Heart left ventricle (tissue), 16 donors: ENCODE data around the gene LILRB1. TPM values are rescaled to one million over a fixed set of nuclear protein-coding genes. Genes with fewer than 3 reads are reported as not detected.
A peak's percentile ranks its signal among the peaks of the same experiment; 100 is the strongest.
"Not testable (repeated sequence)": the region's sequence is repeated elsewhere in the genome, so short reads cannot be mapped to it uniquely, and the experiment has no call there.

Source experiments
- ATAC-seq, 4 donors: fragments of 200-7000 bp; cut with Tn5 transposase; one replicate each; pipeline ENCODE4 v1.9.1; 2020 to 2022; ENCODE audit warnings: moderate library complexity in 4 of 4, mild to moderate bottlenecking in 3 of 4, moderate number of reproducible peaks in 1 of 4
- DNase-seq, 5 donors: peaks; one replicate each; pipeline ENCODE4 v3.0.0-alpha.2; 2020
- H3K27ac ChIP-seq, 12 donors: fragments of 200-600 bp; sonication (generic) in 4 of 12; one replicate each; pipeline versions ENCODE4 v1.5.0 to v1.8.0; 2016 to 2022; ENCODE audit warnings: mild to moderate bottlenecking in 2 of 12
- H3K27me3 ChIP-seq, 9 donors: fragments of 200-600 bp; sonication (generic) in 2 of 9; one replicate each; pipeline versions ENCODE4 v1.5.1 to v1.8.0; 2016 to 2022; ENCODE audit warnings: mild to moderate bottlenecking in 3 of 9
- H3K36me3 ChIP-seq, 9 donors: fragments of 200-600 bp; sonication (generic) in 2 of 9; one replicate each; pipeline versions ENCODE4 v1.5.0 to v1.8.0; 2018 to 2022; ENCODE audit warnings: mild to moderate bottlenecking in 2 of 9
- H3K4me1 ChIP-seq, 12 donors: fragments of 200-600 bp; sonication (generic) in 4 of 12; one replicate each; pipeline versions ENCODE4 v1.5.0 to v1.8.0; 2016 to 2022; ENCODE audit warnings: mild to moderate bottlenecking in 3 of 12
- H3K4me3 ChIP-seq, 12 donors: fragments of 200-600 bp; sonication (generic) in 4 of 12; one replicate each; pipeline versions ENCODE4 v1.5.0 to v1.8.0; 2017 to 2022; ENCODE audit warnings: mild to moderate bottlenecking in 9 of 12, moderate library complexity in 4 of 12
- H3K9me3 ChIP-seq, 12 donors: fragments of 200-600 bp; sonication (generic) in 4 of 12; one replicate each; pipeline versions ENCODE4 v1.5.0 to v1.8.0; 2016 to 2022; ENCODE audit warnings: mild to moderate bottlenecking in 1 of 12
- CTCF ChIP-seq, 12 donors: fragments of 200-600 bp; sonication (generic) in 4 of 12; IDR thresholded peaks; one replicate each; pipeline versions ENCODE4 v1.5.0 to v1.8.0; 2018 to 2022; ENCODE audit warnings: antibody characterized with exemption in 12 of 12, mild to moderate bottlenecking in 5 of 12
- POLR2A ChIP-seq, 2 donors: fragments of 450-650 bp; IDR thresholded peaks; one replicate each; pipeline ENCODE4 v1.6.1; 2017; ENCODE audit warnings: antibody characterized with exemption in 2 of 2, mild to moderate bottlenecking in 2 of 2, moderate library complexity in 2 of 2
- WGBS, 4 donors: extraction: QIAGEN DNeasy Blood & Tissue Kit in 2 of 4; methylation state at CpG; one replicate each; pipeline versions ENCODE4 v1.1.5 to v1.1.7; 2013 to 2018; 5-methylcytosine and 5-hydroxymethylcytosine counted together
- intact Hi-C, 10 donors: fragments of 100-400 bp; cut with DNase I; formaldehyde crosslinking; loops; one replicate each; pipeline versions ENCODE4 v1.11.1 to v1.14.2; 2022
- long read RNA-seq, 3 donors: library from polyadenylated mRNA; unstranded; transcript quantifications; one replicate each; pipeline ENCODE4 v2.0.0, GENCODE V29; 2020 to 2021
- polyA plus RNA-seq, 2 donors: library from polyadenylated mRNA; stranded (reverse); fragments of 200-250 nt; gene quantifications; one replicate each; pipeline ENCODE4 v1.2.3, GENCODE V29; 2013
- total RNA-seq, 9 donors: library from RNA; depleted of rRNA in 2 of 9; stranded (reverse); fragments of >200 nt in 2 of 9; fragmentation: NEBNext Ultra II Directional in 3 of 9; extraction: Animal tissue kit (Norgen Biotek cat#: 25700) in 3 of 9; gene quantifications; one replicate each; pipeline versions ENCODE4 v1.1.0 to v1.2.4, GENCODE V29; 2016 to 2023
- donor health status: ischemic (EF 13 %, LVEDD 7.1; RV severe dilation, severe dysfunction).
- donor health status: healthy with polysubstance abuse.
- donor health status: DM: no; HTN: yes; CAD: no.
- donor health status: DM: no; HTN: no; CAD: no.
- donor health status: ischemic (EF 25% LVEDD 6.9; RV normal size, moderate dysfunction).
- donor health status: ischemic (EF 25% LVEDD 5.7; RV mildly dilated, moderate dysfunction).
- donor health status: healthy.
- donor health status: DM: yes; HTN: yes; CAD: no.
- donor health status: ischemic (EF 35%, LVEDD 5.7; RV mildly dilated, moderate dysfunction).
- donor health status: nonischemic (EF 11% LVEDD 7.7; RV severe dilation, severe dysfunction).
- donor health status: DM: yes; HTN: yes; CAD: no.
- donor health status: PGD.
- donor health status: ischemic (EF 29% LVEDD 5.4; RV normal size, mild dysfunction).
- donor health status: nonischemic (EF 23%, LVEDD 6.1; RV moderate dilation, normal function).

Gene LILRB1
- 10 to 100 TPM in 2 of 9 donors, 1 to 10 TPM in 4, under 1 TPM in 3; 0.16 to 35.6 (median 1.5) TPM for total RNA-seq
- polyA plus RNA-seq, result 1 to 10 TPM in 1 of 2 donors, under 1 TPM in 1; 0.65 to 1.0 TPM
- long read RNA-seq, donor 1, partial matches to known transcripts, result 1 of 1 reads
- long read RNA-seq, donor 1, other reads (novel, unspliced or antisense), result 0 of 1 reads
- long read RNA-seq, donor 2, partial matches to known transcripts, result 0 of 1 reads
- long read RNA-seq, donor 2, other reads (novel, unspliced or antisense), result 1 of 1 reads
- long read RNA-seq, donor 3, partial matches to known transcripts, result 0 of 1 reads
- long read RNA-seq, donor 3, other reads (novel, unspliced or antisense), result 1 of 1 reads

- peak in 3 of 4 donors; percentile 22 to 31 (median 26) for ATAC-seq
- H3K4me3 ChIP-seq, result peak within 1 kb of the TSS in 5 of 12 donors; percentile 15 to 57 (median 22)
- peak within 1 kb of the TSS in 1 of 12 donors; percentile 81 for H3K27ac ChIP-seq
Observed at GRCh38 chr19:54630262-54630661, at the start of gene LILRB1. Gene LILRB1, plus strand, starts transcription at chr19:54630484. Its CDS starts 590 bp downstream, at chr19:54631074.

GRCh38 chr19:54586397-54586796, 43.9 kb upstream of the LILRB1 start:
- TF ChIP-seq CTCF (IDR thresholded peaks at IDR 0.05), result no peak
- no peak for TF ChIP-seq POLR2A (IDR thresholded peaks at IDR 0.05)
- DNase-seq (no peak), ATAC-seq (no peak)
- peaks cover 0 to 14% (median 0%) of the 10 kb centered on the region in 9 donors for H3K27me3 ChIP-seq
- peaks cover 0 to 18% (median 1%) of the 10 kb centered on the region in 12 donors for H3K9me3 ChIP-seq
- no peaks in the 10 kb centered on the region for H3K36me3 ChIP-seq
- intact Hi-C loops, result no loop called here
- H3K27ac ChIP-seq, result no peak overlapping the region
- 51 to 71% (median 69%) methylated on average over 5 of the region's 5 CpGs for WGBS, 4 donors
- no peaks in the 10 kb centered on the region for H3K4me1 ChIP-seq
- H3K4me3 ChIP-seq, result no peak overlapping the region

More at GRCh38 chr19:54630262-54630661, at the start of gene LILRB1:
- H3K27me3 ChIP-seq, result peaks cover 0 to 34% (median 6%) of the 10 kb centered on the region in 9 donors
- H3K9me3 ChIP-seq, H3K4me1 ChIP-seq, H3K36me3 ChIP-seq, DNase-seq: not testable (repeated sequence)
- 69 to 75% (median 71%) methylated on average over 9 of the region's 9 CpGs for WGBS, 4 donors
- intact Hi-C loops, result loop anchor here in 2 of 10 donors (5.0 to 10.0 kb wide), 2 partner anchors 335 to 348 kb away; partner anchors contain the start of gene LILRB2 (in 1 of the 2)

GRCh38 chr19:54587026-54587425, 43.3 kb upstream of the LILRB1 start:
- DNase-seq (no peak), ATAC-seq (no peak)
- Histone ChIP-seq H3K27me3 (peaks cover 0 to 14% (median 0%) of the 10 kb centered on the region in 9 donors), H3K4me1 (no peaks in the 10 kb centered on the region), H3K4me3 (no peak overlapping the region), H3K36me3 (no peaks in the 10 kb centered on the region), H3K9me3 (peaks cover 0 to 15% (median 1%) of the 10 kb centered on the region in 12 donors), H3K27ac (no peak overlapping the region)
- TF ChIP-seq CTCF (IDR thresholded peaks at IDR 0.05), result no peak
- TF ChIP-seq POLR2A (IDR thresholded peaks at IDR 0.05), result no peak
- intact Hi-C loops, result no loop called here
- 60 to 65% (median 61%) methylated on average over 7 of the region's 7 CpGs for WGBS, 4 donors

GRCh38 chr19:54593445-54593844, 36.8 kb upstream of the LILRB1 start, which contains the start of gene LILRA1:
Gene LILRA1, plus strand, starts transcription at chr19:54593632. Its CDS starts 613 bp downstream, at chr19:54594245.
- Histone ChIP-seq H3K9me3 (peaks cover 0 to 12% (median 1%) of the 10 kb centered on the region in 12 donors), H3K4me3 (peak within 1 kb of the TSS in 3 of 12 donors; percentile 6 to 37 (median 29)), H3K27me3 (peaks cover 0 to 12% (median 2%) of the 10 kb centered on the region in 9 donors), H3K27ac (peak within 1 kb of the TSS in 1 of 12 donors; percentile 69)
- 60 to 68% (median 65%) methylated on average over 6 of the region's 6 CpGs for WGBS, 4 donors
- H3K36me3 ChIP-seq, H3K4me1 ChIP-seq, intact Hi-C loops, DNase-seq: not testable (repeated sequence)
- ATAC-seq, result peak in 2 of 4 donors; percentile 52 to 62

GRCh38 chr19:54593931-54594626, 36.2 kb upstream of the LILRB1 start:
- H3K36me3 ChIP-seq, DNase-seq, intact Hi-C loops, H3K4me1 ChIP-seq: not testable (repeated sequence)
- Histone ChIP-seq H3K9me3 (peaks cover 0 to 12% (median 1%) of the 10 kb centered on the region in 12 donors), H3K27ac (peak overlapping the region in 1 of 12 donors; percentile 69), H3K27me3 (peaks cover 0 to 12% (median 3%) of the 10 kb centered on the region in 9 donors), H3K4me3 (peak overlapping the region in 3 of 12 donors; percentile 6 to 37 (median 29))
- peak in 3 of 4 donors; percentile 33 to 61 (median 53) for ATAC-seq
- 47 to 75% (median 65%) methylated on average over 6 to 9 of the region's 9 CpGs for WGBS, 4 donors
